GM06990 (cell line): ENCODE data around the gene TBCD.

Experiments used
- DNase-seq: peaks from one replicate; pipeline ENCODE4 v3.0.0-alpha.2; 2011; ENCODE audit not compliant: insufficient read length; ENCODE audit errors: extremely low read depth
- H3K27me3 ChIP-seq: replicated peaks from 2 replicates; pipeline ENCODE4 v1.6.0; 2011; ENCODE audit warnings: low read length; ENCODE audit not compliant: control insufficient read depth, insufficient read depth
- H3K36me3 ChIP-seq: 2 replicates; pipeline ENCODE4 v1.5.1; 2011; ENCODE audit warnings: low read length; ENCODE audit not compliant: control insufficient read depth, insufficient read depth
- H3K4me3 ChIP-seq: replicated peaks from 2 replicates; pipeline ENCODE4 v1.5.1; 2011; ENCODE audit warnings: low read depth, mild to moderate bottlenecking, control low read depth, low read length
- CTCF ChIP-seq: IDR thresholded peaks from 2 replicates; pipeline ENCODE4 v1.5.1; 2011; ENCODE audit warnings: low read length, control low read depth, mild to moderate bottlenecking, inconsistent platforms; ENCODE audit not compliant: insufficient read depth, poor library complexity, severe bottlenecking

TBCD gene

GRCh38 chr17:82880620-82881323, 128.9 kb downstream of the TBCD start:
- Histone ChIP-seq H3K4me3 (no peak overlapping the region), H3K36me3 (peaks cover 4% of the 10 kb centered on the region), H3K27me3 (no peaks in the 10 kb centered on the region)
- TF ChIP-seq CTCF, result no peak
- no peak for DNase-seq

GRCh38 chr17:82881324-82881823, 129.5 kb downstream of the TBCD start:
- H3K36me3 ChIP-seq, result peaks cover 4% of the 10 kb centered on the region
- no peak overlapping the region for H3K4me3 ChIP-seq
- TF ChIP-seq CTCF, result no peak
- no peak for DNase-seq
- no peaks in the 10 kb centered on the region for H3K27me3 ChIP-seq

- peaks cover 4% of the 10 kb centered on the region for H3K36me3 ChIP-seq
- no peak for TF ChIP-seq CTCF
- no peak overlapping the region for H3K4me3 ChIP-seq
- DNase-seq, result no peak
- H3K27me3 ChIP-seq, result no peaks in the 10 kb centered on the region
Measured at GRCh38 chr17:82881900-82882714, 130.2 kb downstream of the TBCD start.

- Histone ChIP-seq H3K27me3 (no peaks in the 10 kb centered on the region), H3K4me3 (no peak overlapping the region), H3K36me3 (peaks cover 5% of the 10 kb centered on the region)
- no peak for DNase-seq
- TF ChIP-seq CTCF, result no peak
Measured at GRCh38 chr17:82882715-82883418, 131.0 kb downstream of the TBCD start.

- TF ChIP-seq CTCF, result no peak
- Histone ChIP-seq H3K36me3 (peaks cover 5% of the 10 kb centered on the region), H3K27me3 (no peaks in the 10 kb centered on the region), H3K4me3 (no peak overlapping the region)
- DNase-seq, result no peak
Measured at GRCh38 chr17:82883419-82884031, 131.7 kb downstream of the TBCD start.
